ENCODE data around the gene PPP4C. TPM values are rescaled to one million over a fixed set of nuclear protein-coding genes. Genes with fewer than 3 reads are reported as not detected.

PPP4C gene
- total and polyA plus RNA-seq, 2 of the 8 experiments (the other 6 are each of a cell fraction or from before 2014, with no cell fraction given): 148 to 298 TPM

DNA sequence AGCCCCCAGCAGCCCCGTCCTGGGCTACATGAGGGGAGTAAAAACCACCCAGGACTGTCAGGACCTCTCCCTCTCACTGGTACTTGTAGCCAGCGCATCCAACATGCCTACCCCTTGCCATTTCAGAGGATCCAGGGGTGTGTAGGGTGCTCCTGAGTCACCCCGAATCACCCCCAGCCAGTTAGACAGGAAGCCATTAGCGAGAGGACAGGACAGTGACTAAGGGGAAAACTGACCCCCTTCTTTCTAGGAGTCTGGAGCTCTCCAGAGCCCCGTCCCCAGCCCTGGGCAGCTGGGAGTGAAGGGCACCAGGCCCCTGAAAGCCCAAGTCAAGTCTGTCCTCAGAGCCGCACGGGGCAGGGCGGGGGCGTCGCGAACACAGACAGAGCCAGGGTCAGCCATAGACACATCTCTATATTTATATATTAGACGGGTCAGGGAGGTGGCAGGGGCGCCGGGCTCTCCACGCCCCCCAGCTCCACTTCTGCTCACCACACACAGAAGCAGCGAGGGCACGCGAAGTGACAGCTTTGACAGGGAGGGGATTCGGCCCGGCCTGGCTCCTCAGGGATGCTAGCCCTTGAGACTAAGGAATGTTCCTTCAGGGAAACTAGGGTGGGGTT lies 38.0 kb downstream of the PPP4C start:
- no peak overlapping the region for H3K14ac ChIP-seq (ENCODE audit: insufficient read length)
- peaks cover 2 to 6% of the 10 kb centered on the region in 2 experiments for H4K20me1 ChIP-seq (replicated peaks in 1 of 2; ENCODE audit: control insufficient read depth in 1 of 2, insufficient read depth in 2 of 2, low read length in 2 of 2)
- H4K8ac ChIP-seq (ENCODE audit: extremely low read depth, insufficient read depth, low read length): no peak overlapping the region; the same call in 1 of the 2 replicates
- no peaks in the 10 kb centered on the region for H3K9me3 ChIP-seq (ENCODE audit: insufficient read depth in 2 of 2, low read depth in 1 of 2, low read length in 1 of 2)
- H3K23me2 ChIP-seq (ENCODE audit: low read depth, low read length): no peaks in the 10 kb centered on the region
- H3K4me1 ChIP-seq (replicated peaks in 1 of 4; ENCODE audit: control insufficient read depth in 3 of 4, insufficient read depth in 4 of 4, low read length in 3 of 4): peaks cover 0 to 12% (median 6%) of the 10 kb centered on the region in 4 experiments; a peak in 5 of 7 replicates
- H3K23ac ChIP-seq (ENCODE audit: insufficient read length): no peak overlapping the region
- no peak overlapping the region for H2AFZ ChIP-seq (ENCODE audit: low read length)
- no peak overlapping the region for H2BK12ac ChIP-seq (ENCODE audit: low read depth, low read length)
- H3K27me3 ChIP-seq (replicated peaks in 1 of 4; ENCODE audit: control insufficient read depth in 3 of 4, extremely low read depth in 1 of 4, insufficient read depth in 3 of 4, low read length in 3 of 4): no peaks in the 10 kb centered on the region
- no peak overlapping the region for H4K5ac ChIP-seq (ENCODE audit: insufficient read length, low read depth, low read length)
- no peaks in the 10 kb centered on the region for H3K79me2 ChIP-seq (ENCODE audit: control insufficient read depth in 1 of 2, insufficient read depth in 2 of 2, low read length in 2 of 2)
- no peak overlapping the region for H2BK15ac ChIP-seq (ENCODE audit: low read length)
- 85% methylated on average over 20 of the region's 20 CpGs; no CpG with 5 or more reads in 1 of the 2 experiments for WGBS, 2 experiments (ENCODE audit: extremely low coverage in 1 of 2, insufficient coverage in 1 of 2, insufficient read length in 1 of 2, insufficient replicate concordance in 2 of 2, low coverage in 1 of 2, low lambda C conversion rate in 2 of 2, missing lambda C conversion rate in 1 of 2)
- no peak overlapping the region for H3K4me2 ChIP-seq (ENCODE audit: insufficient read depth in 1 of 2, low read depth in 2 of 2, low read length in 2 of 2)
- CTCF ChIA-PET (ENCODE audit: partially characterized antibody): interaction anchor here (0.6 to 6.7 kb wide), 10 partner anchors 7 to 190 kb away, joined by 3 to 90 read pairs (median 20); partner anchors contain the start of genes MAPK3 and TBX6
- TF ChIP-seq FOSL1 (IDR thresholded peaks at IDR 0.05; ENCODE audit: insufficient read depth, low read depth, low read length): no peak
- TF ChIP-seq RAD21 (IDR thresholded peaks at IDR 0.05 in 1 of 2, conservative IDR thresholded peaks at IDR 0.05 in 1 of 2; ENCODE audit: low read depth in 2 of 2, low read length in 2 of 2): no peak
- no peak for TF ChIP-seq SIX5 (IDR thresholded peaks at IDR 0.05; ENCODE audit: low read depth, low read length)
- no peak for TF ChIP-seq EP300 (IDR thresholded peaks at IDR 0.05; ENCODE audit: borderline replicate concordance in 1 of 2, low read depth in 2 of 2, low read length in 2 of 2)
- TF ChIP-seq, protein P1, sequence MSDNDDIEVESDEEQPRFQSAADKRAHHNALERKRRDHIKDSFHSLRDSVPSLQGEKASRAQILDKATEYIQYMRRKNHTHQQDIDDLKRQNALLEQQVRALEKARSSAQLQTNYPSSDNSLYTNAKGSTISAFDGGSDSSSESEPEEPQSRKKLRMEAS (IDR thresholded peaks at IDR 0.05): no peak
- TF ChIP-seq RFX5 (IDR thresholded peaks at IDR 0.05; ENCODE audit: borderline replicate concordance, low read depth, low read length): no peak
- TF ChIP-seq POLR2A (IDR thresholded peaks at IDR 0.05; ENCODE audit: control extremely low read depth in 1 of 2, low read depth in 2 of 2, low read length in 2 of 2): no peak
- TF ChIP-seq SRF (IDR thresholded peaks at IDR 0.05; ENCODE audit: low read depth, low read length): no peak
- no peak for TF ChIP-seq GABPA (IDR thresholded peaks at IDR 0.05; ENCODE audit: borderline replicate concordance, insufficient read depth, low read length)
- DNase-seq (ENCODE audit: low read depth in 1 of 2, low spot score in 2 of 2): peak in 1 of 2 experiments; percentile 46
- H2BK120ac ChIP-seq (replicated peaks; ENCODE audit: low read depth, low read length): no peak overlapping the region
- POLR2A ChIA-PET (ENCODE audit: partially characterized antibody): interaction anchor here (0.6 to 16.3 kb wide), 5 partner anchors 10 to 27 kb away, joined by 3 to 169 read pairs (median 4); partner anchors contain the start of genes TBX6 and YPEL3
- H4K91ac ChIP-seq (replicated peaks; ENCODE audit: insufficient read length, low read length): no peak overlapping the region
- H3K4me3 ChIP-seq (ENCODE audit: extremely low read depth in 1 of 4, insufficient read depth in 2 of 4, low read depth in 3 of 4, low read length in 4 of 4): no peak overlapping the region
- H3K18ac ChIP-seq (ENCODE audit: extremely low read depth, low read length): no peak overlapping the region
- H3K9ac ChIP-seq (replicated peaks in 1 of 4; ENCODE audit: extremely low read depth in 1 of 4, low read depth in 3 of 4, low read length in 3 of 4): no peak overlapping the region
- H3K36me3 ChIP-seq (ENCODE audit: control insufficient read depth in 2 of 4, insufficient read depth in 4 of 4, low read length in 3 of 4): no peaks in the 10 kb centered on the region
- H2AK5ac ChIP-seq (ENCODE audit: low read depth, low read length): no peak overlapping the region
- no peak overlapping the region for H3K56ac ChIP-seq (replicated peaks; ENCODE audit: insufficient read length, low read depth, low read length)
- H3K4ac ChIP-seq (replicated peaks; ENCODE audit: insufficient read length, low read depth, low read length): no peak overlapping the region
- H3K79me1 ChIP-seq (ENCODE audit: low read depth, low read length): no peaks in the 10 kb centered on the region
- H3K27ac ChIP-seq (ENCODE audit: low read depth, low read length): no peak overlapping the region
- H2BK20ac ChIP-seq (ENCODE audit: low read length): no peak overlapping the region
- H2BK5ac ChIP-seq (ENCODE audit: low read depth, low read length): no peak overlapping the region
- no peak for FAIRE-seq
